HT1080 (cell line): ENCODE results near the gene CCDC167. TPM values are rescaled to one million over a fixed set of nuclear protein-coding genes. Genes with fewer than 3 reads are reported as not detected.

Source experiments
- DNase-seq: peaks from one replicate; pipeline ENCODE4 v3.0.0-alpha.2; 2015; ENCODE audit warnings: low read depth
- total RNA-seq: library from RNA; depleted of rRNA; stranded (reverse); fragments of >200 nt; shearing (Covaris generic); gene quantifications from 2 replicates; pipeline ENCODE4 v1.2.3, GENCODE V29; 2014

Gene CCDC167
- total RNA-seq, 1 experiment from 2014 or later = 19.5 TPM

- DNase-seq = no peak
Observed at GRCh38 chr6:37531026-37531425, 31.3 kb upstream of the CCDC167 start.

- no peak for DNase-seq
Observed at GRCh38 chr6:37530297-37530696, 30.6 kb upstream of the CCDC167 start.

- no peak for DNase-seq
Observed at GRCh38 chr6:37528541-37528940, 28.8 kb upstream of the CCDC167 start.

- no peak for DNase-seq
Observed at GRCh38 chr6:37525460-37526357, 26.0 kb upstream of the CCDC167 start.

GRCh38 chr6:37524970-37525318, 25.3 kb upstream of the CCDC167 start:
- DNase-seq = no peak

GRCh38 chr6:37524025-37524969, 24.6 kb upstream of the CCDC167 start:
- DNase-seq = no peak

- no peak for DNase-seq
Observed at GRCh38 chr6:37523412-37523811, 23.7 kb upstream of the CCDC167 start.

- no peak for DNase-seq
Observed at GRCh38 chr6:37522836-37523235, 23.1 kb upstream of the CCDC167 start.

GRCh38 chr6:37521674-37522073, 22.0 kb upstream of the CCDC167 start:
- no peak for DNase-seq

- no peak for DNase-seq
Observed at GRCh38 chr6:37520926-37521325, 21.2 kb upstream of the CCDC167 start.

- DNase-seq = no peak
Observed at GRCh38 chr6:37519461-37519860, 19.8 kb upstream of the CCDC167 start.

GRCh38 chr6:37518116-37518515, 18.4 kb upstream of the CCDC167 start:
- DNase-seq = no peak

GRCh38 chr6:37517411-37517812, 17.7 kb upstream of the CCDC167 start:
- DNase-seq = no peak

- DNase-seq = no peak
Observed at GRCh38 chr6:37516920-37517405, 17.3 kb upstream of the CCDC167 start.

- no peak for DNase-seq
Observed at GRCh38 chr6:37516076-37516919, 16.6 kb upstream of the CCDC167 start.

- no peak for DNase-seq
Observed at GRCh38 chr6:37515712-37516075, 16.0 kb upstream of the CCDC167 start.

- no peak for DNase-seq
Observed at GRCh38 chr6:37514837-37515236, 15.1 kb upstream of the CCDC167 start.

GRCh38 chr6:37514321-37514771, 14.7 kb upstream of the CCDC167 start:
- DNase-seq = peak; percentile 80

- DNase-seq = no peak
Observed at GRCh38 chr6:37513576-37513975, 13.9 kb upstream of the CCDC167 start.

- DNase-seq = no peak
Observed at GRCh38 chr6:37513155-37513554, 13.5 kb upstream of the CCDC167 start.

- no peak for DNase-seq
Observed at GRCh38 chr6:37512400-37513011, 12.8 kb upstream of the CCDC167 start.
